Measurements from ENCODE around the gene IGLL5.

The IGLL5 gene

DNA sequence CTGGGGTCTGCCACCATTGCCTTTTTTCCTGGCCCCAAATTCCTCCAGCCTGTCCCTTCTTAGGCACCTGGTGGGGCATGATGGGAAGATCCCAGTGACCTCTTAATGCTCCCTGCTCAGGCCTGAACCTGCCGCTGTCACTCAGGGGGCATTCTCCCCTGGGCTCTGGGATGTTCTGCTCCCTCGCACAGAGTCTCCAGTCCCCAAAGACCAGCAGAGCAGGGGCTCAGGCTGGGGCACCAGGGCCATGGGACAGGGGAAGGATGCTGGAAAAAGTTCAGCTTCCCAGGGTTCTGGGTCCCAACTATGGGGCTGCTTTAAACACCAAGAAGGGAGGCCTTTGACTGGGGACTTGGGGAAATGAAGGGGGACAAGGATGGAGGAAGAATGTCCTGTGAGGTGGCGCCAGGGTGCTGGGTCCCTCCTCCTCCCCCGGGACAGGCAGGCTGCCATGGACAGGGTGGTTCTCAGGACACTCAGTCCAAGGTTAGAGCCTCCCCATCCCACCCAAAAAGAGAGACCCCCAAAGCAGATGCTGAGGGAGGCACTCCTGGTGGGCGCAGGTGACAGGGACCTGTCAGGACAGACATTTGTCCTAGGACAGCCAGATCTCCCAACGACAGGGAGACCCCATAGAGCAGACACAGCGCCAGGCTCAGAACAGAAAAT, 30.8 kb downstream of the IGLL5 start:
- no peak overlapping the region for H3K4me3 ChIP-seq (ENCODE audit: low read length, poor library complexity, severe bottlenecking)
- no peak overlapping the region for H3K4me2 ChIP-seq (ENCODE audit: low read depth, low read length, poor library complexity, severe bottlenecking)
- no peaks in the 10 kb centered on the region for H4K20me1 ChIP-seq (ENCODE audit: insufficient read depth, low read length, poor library complexity, severe bottlenecking)
- no peak for TF ChIP-seq EZH2phosphoT487 (IDR thresholded peaks at IDR 0.05; ENCODE audit: borderline replicate concordance)
- TF ChIP-seq, protein P1, sequence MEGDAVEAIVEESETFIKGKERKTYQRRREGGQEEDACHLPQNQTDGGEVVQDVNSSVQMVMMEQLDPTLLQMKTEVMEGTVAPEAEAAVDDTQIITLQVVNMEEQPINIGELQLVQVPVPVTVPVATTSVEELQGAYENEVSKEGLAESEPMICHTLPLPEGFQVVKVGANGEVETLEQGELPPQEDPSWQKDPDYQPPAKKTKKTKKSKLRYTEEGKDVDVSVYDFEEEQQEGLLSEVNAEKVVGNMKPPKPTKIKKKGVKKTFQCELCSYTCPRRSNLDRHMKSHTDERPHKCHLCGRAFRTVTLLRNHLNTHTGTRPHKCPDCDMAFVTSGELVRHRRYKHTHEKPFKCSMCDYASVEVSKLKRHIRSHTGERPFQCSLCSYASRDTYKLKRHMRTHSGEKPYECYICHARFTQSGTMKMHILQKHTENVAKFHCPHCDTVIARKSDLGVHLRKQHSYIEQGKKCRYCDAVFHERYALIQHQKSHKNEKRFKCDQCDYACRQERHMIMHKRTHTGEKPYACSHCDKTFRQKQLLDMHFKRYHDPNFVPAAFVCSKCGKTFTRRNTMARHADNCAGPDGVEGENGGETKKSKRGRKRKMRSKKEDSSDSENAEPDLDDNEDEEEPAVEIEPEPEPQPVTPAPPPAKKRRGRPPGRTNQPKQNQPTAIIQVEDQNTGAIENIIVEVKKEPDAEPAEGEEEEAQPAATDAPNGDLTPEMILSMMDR (conservative IDR thresholded peaks at IDR 0.05; ENCODE audit: low read length): no peak
- no peaks in the 10 kb centered on the region for H3K9me2 ChIP-seq (replicated peaks; ENCODE audit: low read depth, low read length)
- H3K79me2 ChIP-seq (ENCODE audit: insufficient read depth, low read length): no peaks in the 10 kb centered on the region
- H3K4me1 ChIP-seq (ENCODE audit: insufficient read depth, low read length, poor library complexity, severe bottlenecking): no peaks in the 10 kb centered on the region
- H2AFZ ChIP-seq (ENCODE audit: low read length): no peak overlapping the region
- no peaks in the 10 kb centered on the region for H3K9me3 ChIP-seq (ENCODE audit: insufficient read depth, low read depth, low read length)
- no peaks in the 10 kb centered on the region for H3F3A ChIP-seq (ENCODE audit: low read depth)
- no peak overlapping the region for H3K9ac ChIP-seq (ENCODE audit: low read depth, low read length, poor library complexity, severe bottlenecking)
- no peaks in the 10 kb centered on the region for H3K27me3 ChIP-seq (ENCODE audit: insufficient read depth, low read length, poor library complexity, severe bottlenecking)
- no peaks in the 10 kb centered on the region for H3K36me3 ChIP-seq (ENCODE audit: insufficient read depth, low read length)

DNA sequence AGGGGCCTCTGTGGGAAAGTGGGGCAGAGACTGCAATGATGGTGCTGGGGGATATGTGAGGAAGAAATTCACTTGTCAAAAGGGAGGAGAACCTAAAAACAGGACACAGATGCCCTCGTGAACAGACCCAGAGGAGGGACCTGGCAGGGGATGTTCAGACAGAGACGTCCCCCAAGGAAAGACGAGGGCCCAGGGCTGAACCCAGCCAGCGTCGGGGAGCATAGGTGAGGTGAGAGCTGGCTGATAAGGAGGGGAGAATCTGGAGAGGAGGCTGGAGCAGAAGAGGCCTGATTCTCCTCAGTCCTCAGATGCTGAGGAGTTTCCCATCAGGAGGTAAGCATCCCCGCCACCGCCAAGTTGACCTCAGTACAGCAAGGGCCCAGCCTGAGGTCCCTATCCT, 31.4 kb downstream of the IGLL5 start:
- Histone ChIP-seq H3K79me2 (ENCODE audit: insufficient read depth, low read length) (no peaks in the 10 kb centered on the region), H3K4me3 (ENCODE audit: low read length, poor library complexity, severe bottlenecking) (no peak overlapping the region), H3K9me2 (replicated peaks; ENCODE audit: low read depth, low read length) (no peaks in the 10 kb centered on the region), H2AFZ (ENCODE audit: low read length) (no peak overlapping the region), H4K20me1 (ENCODE audit: insufficient read depth, low read length, poor library complexity, severe bottlenecking) (no peaks in the 10 kb centered on the region), H3F3A (ENCODE audit: low read depth) (no peaks in the 10 kb centered on the region), H3K36me3 (ENCODE audit: insufficient read depth, low read length) (no peaks in the 10 kb centered on the region), H3K4me1 (ENCODE audit: insufficient read depth, low read length, poor library complexity, severe bottlenecking) (no peaks in the 10 kb centered on the region), H3K9ac (ENCODE audit: low read depth, low read length, poor library complexity, severe bottlenecking) (no peak overlapping the region), H3K27me3 (ENCODE audit: insufficient read depth, low read length, poor library complexity, severe bottlenecking) (no peaks in the 10 kb centered on the region), H3K4me2 (ENCODE audit: low read depth, low read length, poor library complexity, severe bottlenecking) (no peak overlapping the region), H3K9me3 (ENCODE audit: insufficient read depth, low read depth, low read length) (no peaks in the 10 kb centered on the region)
- TF ChIP-seq, protein P1 (conservative IDR thresholded peaks at IDR 0.05; ENCODE audit: low read length): no peak

DNA sequence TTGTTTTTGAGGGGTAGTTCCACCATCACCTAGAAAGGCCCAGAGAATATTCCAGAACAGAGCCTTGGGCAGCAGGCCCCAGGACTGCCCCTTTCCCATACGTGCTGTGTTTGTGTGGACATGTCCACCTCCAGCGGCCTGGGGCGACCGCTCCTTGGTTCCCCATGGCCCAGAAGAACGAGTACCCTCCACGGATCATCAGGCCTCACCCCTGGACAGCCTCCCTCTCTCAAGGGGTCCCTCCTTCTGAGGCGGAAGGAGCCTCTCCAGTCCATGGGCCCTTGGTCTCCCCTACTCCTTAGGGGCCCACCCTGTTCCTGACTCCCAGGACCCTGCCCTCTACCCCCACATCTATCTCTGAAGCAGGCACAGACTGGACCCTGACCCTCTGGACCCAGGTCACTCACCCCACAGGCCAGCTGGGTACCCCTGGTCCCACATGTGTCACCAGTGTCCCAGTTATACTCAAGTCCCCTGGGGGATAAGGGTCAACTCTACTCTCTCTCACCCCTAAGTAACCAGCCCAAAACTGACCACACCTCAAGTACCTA, 32.6 kb downstream of the IGLL5 start:
- Histone ChIP-seq H3K79me2 (ENCODE audit: insufficient read depth, low read length) (no peaks in the 10 kb centered on the region), H3K27me3 (ENCODE audit: insufficient read depth, low read length, poor library complexity, severe bottlenecking) (no peaks in the 10 kb centered on the region), H2AFZ (ENCODE audit: low read length) (no peak overlapping the region), H3K36me3 (ENCODE audit: insufficient read depth, low read length) (no peaks in the 10 kb centered on the region), H4K20me1 (ENCODE audit: insufficient read depth, low read length, poor library complexity, severe bottlenecking) (no peaks in the 10 kb centered on the region), H3F3A (ENCODE audit: low read depth) (no peaks in the 10 kb centered on the region), H3K9me2 (replicated peaks; ENCODE audit: low read depth, low read length) (no peaks in the 10 kb centered on the region), H3K4me3 (ENCODE audit: low read length, poor library complexity, severe bottlenecking) (no peak overlapping the region), H3K9me3 (ENCODE audit: insufficient read depth, low read depth, low read length) (no peaks in the 10 kb centered on the region), H3K4me2 (ENCODE audit: low read depth, low read length, poor library complexity, severe bottlenecking) (no peak overlapping the region), H3K9ac (ENCODE audit: low read depth, low read length, poor library complexity, severe bottlenecking) (no peak overlapping the region), H3K4me1 (ENCODE audit: insufficient read depth, low read length, poor library complexity, severe bottlenecking) (no peaks in the 10 kb centered on the region)
- TF ChIP-seq, protein P1 (conservative IDR thresholded peaks at IDR 0.05; ENCODE audit: low read length): no peak
- no peak for TF ChIP-seq EZH2phosphoT487 (IDR thresholded peaks at IDR 0.05; ENCODE audit: borderline replicate concordance)
